DOHH2 (cell line): ENCODE measurements around the gene NEURL1.

ENCODE experiments used
- EZH2phosphoT487 ChIP-seq: fragments of 200-600 bp; sonication (generic); IDR thresholded peaks from 2 replicates; pipeline ENCODE4 v1.6.1; 2017; ENCODE audit warnings: borderline replicate concordance, mild to moderate bottlenecking, antibody characterized with exemption, low read length, moderate library complexity, mixed read lengths
- TF ChIP-seq, protein P1 (sequence below): fragments of 200-600 bp; sonication (generic); IDR thresholded peaks from one replicate; pipeline ENCODE4 v1.5.1; 2014; ENCODE audit warnings: antibody characterized with exemption, mild to moderate bottlenecking, low read depth, low read length; ENCODE audit not compliant: poor library complexity, severe bottlenecking

DNA sequence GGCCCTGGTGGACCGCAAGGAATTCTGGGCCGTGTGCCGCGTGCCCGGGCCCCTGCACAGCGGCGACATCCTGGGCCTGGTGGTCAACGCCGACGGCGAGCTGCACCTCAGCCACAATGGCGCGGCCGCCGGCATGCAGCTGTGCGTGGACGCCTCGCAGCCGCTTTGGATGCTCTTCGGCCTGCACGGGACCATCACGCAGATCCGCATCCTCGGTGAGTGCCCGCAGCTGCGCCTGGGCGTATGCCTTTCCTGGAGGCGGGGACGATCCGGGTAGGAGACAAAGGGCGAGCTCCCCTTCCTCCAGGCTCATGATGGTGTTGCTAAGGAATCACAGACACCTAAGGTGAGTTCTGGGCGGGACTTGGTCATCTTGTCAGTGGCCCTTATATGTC, 91.5 kb downstream of the NEURL1 start:
- TF ChIP-seq, protein P1, sequence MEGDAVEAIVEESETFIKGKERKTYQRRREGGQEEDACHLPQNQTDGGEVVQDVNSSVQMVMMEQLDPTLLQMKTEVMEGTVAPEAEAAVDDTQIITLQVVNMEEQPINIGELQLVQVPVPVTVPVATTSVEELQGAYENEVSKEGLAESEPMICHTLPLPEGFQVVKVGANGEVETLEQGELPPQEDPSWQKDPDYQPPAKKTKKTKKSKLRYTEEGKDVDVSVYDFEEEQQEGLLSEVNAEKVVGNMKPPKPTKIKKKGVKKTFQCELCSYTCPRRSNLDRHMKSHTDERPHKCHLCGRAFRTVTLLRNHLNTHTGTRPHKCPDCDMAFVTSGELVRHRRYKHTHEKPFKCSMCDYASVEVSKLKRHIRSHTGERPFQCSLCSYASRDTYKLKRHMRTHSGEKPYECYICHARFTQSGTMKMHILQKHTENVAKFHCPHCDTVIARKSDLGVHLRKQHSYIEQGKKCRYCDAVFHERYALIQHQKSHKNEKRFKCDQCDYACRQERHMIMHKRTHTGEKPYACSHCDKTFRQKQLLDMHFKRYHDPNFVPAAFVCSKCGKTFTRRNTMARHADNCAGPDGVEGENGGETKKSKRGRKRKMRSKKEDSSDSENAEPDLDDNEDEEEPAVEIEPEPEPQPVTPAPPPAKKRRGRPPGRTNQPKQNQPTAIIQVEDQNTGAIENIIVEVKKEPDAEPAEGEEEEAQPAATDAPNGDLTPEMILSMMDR: no peak
- TF ChIP-seq EZH2phosphoT487: no peak
